ENCODE results near the gene EBLN2.

EBLN2 gene

GRCh38 chr3:73098873-73099272 lies 37.4 kb downstream of the EBLN2 start:
- H4K20me1 ChIP-seq (ENCODE audit: control insufficient read depth, insufficient read depth, low read depth, low read length): no peaks in the 10 kb centered on the region
- no peaks in the 10 kb centered on the region for H3K79me2 ChIP-seq (ENCODE audit: control insufficient read depth, low read length)
- H3F3A ChIP-seq (ENCODE audit: control insufficient read depth, insufficient read depth): no peaks in the 10 kb centered on the region
- H3K4me1 ChIP-seq (ENCODE audit: control insufficient read depth, low read length): no peaks in the 10 kb centered on the region
- peaks cover 3% of the 10 kb centered on the region; the same call in 1 of the 2 replicates for H3K27me3 ChIP-seq (ENCODE audit: control insufficient read depth, low read length)
- H3K36me3 ChIP-seq (ENCODE audit: control insufficient read depth, low read length): no peaks in the 10 kb centered on the region
- TF ChIP-seq CTCF (IDR thresholded peaks at IDR 0.05; ENCODE audit: low read depth, low read length, poor library complexity, severe bottlenecking): no peak
- TF ChIP-seq EZH2phosphoT487 (IDR thresholded peaks at IDR 0.05; ENCODE audit: borderline replicate concordance, low read length): no peak
- no peak overlapping the region for H3K4me3 ChIP-seq (ENCODE audit: low read length)
- no peaks in the 10 kb centered on the region for H3K9me3 ChIP-seq (ENCODE audit: control insufficient read depth, insufficient read depth, low read length)
- no peak overlapping the region for H3K4me2 ChIP-seq (ENCODE audit: low read length)
- no peaks in the 10 kb centered on the region for H3K9me2 ChIP-seq (replicated peaks; ENCODE audit: control insufficient read depth, low read length)
- no peak overlapping the region for H3K27ac ChIP-seq (ENCODE audit: low read depth, low read length)

DNA sequence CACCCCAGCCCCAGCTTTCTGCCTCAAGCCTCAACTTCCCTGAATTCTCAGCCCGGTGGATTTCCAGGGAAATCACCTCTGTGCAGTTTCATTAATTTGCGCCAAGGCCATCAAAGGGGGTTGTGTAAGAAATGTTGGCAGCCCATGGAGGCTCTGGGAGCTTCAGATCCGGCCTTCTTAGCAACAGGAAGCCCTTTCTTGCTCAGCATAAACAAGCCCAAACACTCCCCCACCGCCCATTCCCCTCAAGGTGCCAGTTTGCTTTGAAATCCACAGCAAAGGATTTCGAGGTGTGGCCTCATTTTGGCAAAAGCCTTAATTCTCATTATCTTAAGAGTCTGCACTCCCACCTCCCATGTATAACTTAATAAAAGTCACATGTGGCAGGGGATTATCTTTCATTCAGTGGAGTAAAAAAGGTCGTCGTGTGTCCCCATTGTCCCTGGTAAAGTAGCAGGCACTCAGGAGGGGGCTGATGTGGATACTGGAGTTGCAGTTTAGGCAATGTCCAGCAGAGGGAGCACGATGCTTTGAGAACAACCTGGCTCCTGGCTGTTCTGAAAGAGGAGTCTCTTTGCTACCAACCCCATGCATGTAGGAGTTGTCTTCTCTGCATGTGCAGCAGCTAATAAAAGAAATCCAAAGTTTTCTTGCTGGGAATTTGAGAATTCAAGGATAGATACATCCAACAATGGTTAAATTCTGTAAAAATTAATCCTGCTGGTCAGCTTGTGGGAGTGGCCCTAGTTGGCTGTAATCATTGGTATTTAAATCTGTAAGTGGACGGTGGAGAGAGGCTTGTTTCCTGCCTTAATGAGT lies 39.5 kb downstream of the EBLN2 start:
- Histone ChIP-seq H3K4me2 (ENCODE audit: low read length) (no peak overlapping the region), H3K79me2 (ENCODE audit: control insufficient read depth, low read length) (no peaks in the 10 kb centered on the region), H3K4me1 (ENCODE audit: control insufficient read depth, low read length) (no peaks in the 10 kb centered on the region), H3K9me3 (ENCODE audit: control insufficient read depth, insufficient read depth, low read length) (no peaks in the 10 kb centered on the region), H3K36me3 (ENCODE audit: control insufficient read depth, low read length) (no peaks in the 10 kb centered on the region), H3K27ac (ENCODE audit: low read depth, low read length) (no peak overlapping the region), H3K9me2 (replicated peaks; ENCODE audit: control insufficient read depth, low read length) (no peaks in the 10 kb centered on the region), H3F3A (ENCODE audit: control insufficient read depth, insufficient read depth) (no peaks in the 10 kb centered on the region), H4K20me1 (ENCODE audit: control insufficient read depth, insufficient read depth, low read depth, low read length) (no peaks in the 10 kb centered on the region), H3K4me3 (ENCODE audit: low read length) (no peak overlapping the region), H3K27me3 (ENCODE audit: control insufficient read depth, low read length) (peaks cover 3% of the 10 kb centered on the region; the same call in 1 of the 2 replicates)
- TF ChIP-seq EZH2phosphoT487 (IDR thresholded peaks at IDR 0.05; ENCODE audit: borderline replicate concordance, low read length): no peak
- TF ChIP-seq CTCF (IDR thresholded peaks at IDR 0.05; ENCODE audit: low read depth, low read length, poor library complexity, severe bottlenecking): peak; percentile 90

DNA sequence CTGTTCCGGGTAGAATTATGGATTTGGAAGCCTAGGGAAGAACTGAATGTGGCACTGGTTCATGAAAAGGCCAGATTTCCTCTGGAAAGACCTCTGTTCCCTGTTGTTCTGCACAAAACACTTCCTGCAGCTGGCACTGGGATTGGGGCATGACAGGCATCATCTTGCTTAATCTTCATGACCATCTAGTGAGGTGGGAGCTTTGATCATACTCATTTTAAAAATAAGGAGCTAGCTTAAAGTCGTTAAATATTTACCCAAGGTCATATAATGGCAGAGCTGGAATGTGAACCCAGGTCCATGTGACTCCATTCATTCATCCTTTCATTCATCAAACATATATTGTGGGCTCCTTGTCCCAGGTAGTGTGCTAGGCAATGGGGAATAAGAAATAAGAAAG lies 40.4 kb downstream of the EBLN2 start:
- Histone ChIP-seq H3K27ac (ENCODE audit: low read depth, low read length) (no peak overlapping the region), H3K79me2 (ENCODE audit: control insufficient read depth, low read length) (no peaks in the 10 kb centered on the region), H3K4me3 (ENCODE audit: low read length) (no peak overlapping the region), H3K4me1 (ENCODE audit: control insufficient read depth, low read length) (no peaks in the 10 kb centered on the region), H3K9me2 (replicated peaks; ENCODE audit: control insufficient read depth, low read length) (no peaks in the 10 kb centered on the region), H3K27me3 (ENCODE audit: control insufficient read depth, low read length) (peaks cover 3% of the 10 kb centered on the region; the same call in 1 of the 2 replicates), H4K20me1 (ENCODE audit: control insufficient read depth, insufficient read depth, low read depth, low read length) (no peaks in the 10 kb centered on the region), H3K4me2 (ENCODE audit: low read length) (no peak overlapping the region), H3F3A (ENCODE audit: control insufficient read depth, insufficient read depth) (no peaks in the 10 kb centered on the region), H3K36me3 (ENCODE audit: control insufficient read depth, low read length) (no peaks in the 10 kb centered on the region), H3K9me3 (ENCODE audit: control insufficient read depth, insufficient read depth, low read length) (no peaks in the 10 kb centered on the region)
- TF ChIP-seq EZH2phosphoT487 (IDR thresholded peaks at IDR 0.05; ENCODE audit: borderline replicate concordance, low read length): no peak
- no peak for TF ChIP-seq CTCF (IDR thresholded peaks at IDR 0.05; ENCODE audit: low read depth, low read length, poor library complexity, severe bottlenecking)

All from DOHH2 (cell line).